Stimulated activated CD4-positive, alpha-beta T cell treated with anti-CD3 and anti-CD28 coated beads, Interleukin-12 subunit alpha, Interleukin-12 subunit beta, amount 100 ng/mL, for 48 hours (primary cell): ENCODE measurements around the gene MCOLN2.
"Not testable (repeated sequence)": the region's sequence is repeated elsewhere in the genome, so short reads cannot be mapped to it uniquely, and the experiment has no call there.

Experiments used
- DNase-seq, 3 donors: peaks; one replicate each; pipeline ENCODE4 v3.0.0-alpha.2; 2020; ENCODE audit warnings: low read depth in 2 of 3, low spot score in 1 of 3

MCOLN2 gene

GRCh38 chr1:84944767-84945486, 52.0 kb downstream of the MCOLN2 start:
- peak; percentile 35 to 84 (median 42) for DNase-seq

GRCh38 chr1:84941843-84942242, 55.1 kb downstream of the MCOLN2 start:
- DNase-seq = no peak

- no peak for DNase-seq
Observed at GRCh38 chr1:84940481-84940880, 56.4 kb downstream of the MCOLN2 start.

- no peak for DNase-seq
Observed at GRCh38 chr1:84939761-84940160, 57.2 kb downstream of the MCOLN2 start.

- no peak for DNase-seq
Observed at GRCh38 chr1:84939151-84939550, 57.8 kb downstream of the MCOLN2 start.

- DNase-seq = peak in 1 of 3 donors; percentile 30
Observed at GRCh38 chr1:84936116-84936810, 60.6 kb downstream of the MCOLN2 start.

- DNase-seq = no peak
Observed at GRCh38 chr1:84933011-84933611, 63.8 kb downstream of the MCOLN2 start.

GRCh38 chr1:84930831-84931230, 66.1 kb downstream of the MCOLN2 start:
- no peak for DNase-seq

GRCh38 chr1:84930329-84930728, 66.6 kb downstream of the MCOLN2 start:
- DNase-seq = no peak

- no peak for DNase-seq
Observed at GRCh38 chr1:84929581-84929980, 67.3 kb downstream of the MCOLN2 start.

- DNase-seq = no peak
Observed at GRCh38 chr1:84928979-84929378, 67.9 kb downstream of the MCOLN2 start.

GRCh38 chr1:84923317-84923716, 73.6 kb downstream of the MCOLN2 start:
- no peak for DNase-seq

- DNase-seq = no peak
Observed at GRCh38 chr1:84920159-84920558, 76.8 kb downstream of the MCOLN2 start.

- DNase-seq = no peak
Observed at GRCh38 chr1:84919461-84919970, 77.4 kb downstream of the MCOLN2 start.

- no peak for DNase-seq
Observed at GRCh38 chr1:84918726-84919336, 78.1 kb downstream of the MCOLN2 start.

GRCh38 chr1:84916897-84917296, 80.0 kb downstream of the MCOLN2 start:
- DNase-seq = no peak

GRCh38 chr1:84913555-84913892, 83.4 kb downstream of the MCOLN2 start:
- no peak for DNase-seq

- no peak for DNase-seq
Observed at GRCh38 chr1:84912726-84913554, 84.0 kb downstream of the MCOLN2 start.

GRCh38 chr1:84908746-84909464, 88.0 kb downstream of the MCOLN2 start:
- DNase-seq = not testable (repeated sequence)
